Stimulated activated CD4-positive, alpha-beta T cell treated with anti-CD3 and anti-CD28 coated beads, Interleukin-2, amount 100 ng/mL, for 24 hours (primary cell): ENCODE measurements around the gene CDHR1.

ENCODE experiments used
- DNase-seq, 2 donors: peaks; one replicate each; pipeline ENCODE4 v3.0.0-alpha.2; 2020

CDHR1 gene

DNA sequence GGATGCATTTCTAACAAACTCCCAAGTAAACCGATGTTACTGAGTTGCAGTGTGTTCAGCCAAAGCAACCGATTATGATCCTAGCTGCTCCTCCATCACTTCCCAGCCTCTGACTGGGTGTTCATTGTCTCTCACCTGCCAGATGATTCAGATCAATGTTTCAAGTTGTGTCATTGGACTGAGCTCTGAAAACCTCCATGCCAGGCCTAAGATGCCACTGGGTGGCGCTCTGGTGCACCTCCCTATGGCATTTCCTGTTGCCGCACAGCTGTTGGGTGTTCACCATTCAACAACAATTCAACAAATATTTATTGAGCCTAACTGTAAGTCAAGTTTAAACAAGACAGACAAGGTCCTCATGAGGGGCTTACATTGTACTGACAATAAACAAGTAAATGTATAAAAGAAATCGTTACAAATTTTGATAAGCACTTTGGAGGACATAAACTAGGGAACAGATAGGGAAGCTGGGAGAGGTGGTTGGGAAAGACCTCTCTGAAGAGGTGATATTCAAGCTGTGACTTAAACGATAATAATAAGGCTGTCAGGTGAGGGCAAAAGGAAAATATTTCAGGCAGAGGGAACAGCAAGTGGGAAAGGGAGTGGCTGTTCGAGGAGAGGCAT is 73.3 kb downstream of the CDHR1 start:
- peak; percentile 70 to 85 for DNase-seq

DNA sequence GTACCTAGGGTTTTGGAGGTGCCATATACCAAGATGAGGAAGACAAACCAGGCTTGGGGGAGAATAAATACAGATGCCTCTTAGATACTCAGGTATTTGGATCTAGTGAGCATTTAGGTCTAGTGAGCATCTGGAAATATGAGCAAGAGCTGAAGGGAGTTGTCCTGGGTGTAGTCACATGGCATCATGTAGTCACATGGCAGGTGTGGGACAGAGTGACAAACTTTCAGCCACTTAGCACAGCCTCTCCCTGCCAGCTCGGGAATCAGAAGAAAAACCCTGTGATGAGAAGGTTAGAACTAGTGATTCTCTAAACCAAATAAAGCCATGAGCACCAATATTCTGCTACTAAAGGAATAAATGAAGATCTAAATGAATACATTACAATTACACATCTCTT is 74.8 kb downstream of the CDHR1 start:
- DNase-seq: no peak
